ENCODE results near the gene CEACAM16. TPM values are rescaled to one million over a fixed set of nuclear protein-coding genes. Genes with fewer than 3 reads are reported as not detected.

The CEACAM16 gene
- total RNA-seq, 1 donor from 2014 or later: not detected

DNA sequence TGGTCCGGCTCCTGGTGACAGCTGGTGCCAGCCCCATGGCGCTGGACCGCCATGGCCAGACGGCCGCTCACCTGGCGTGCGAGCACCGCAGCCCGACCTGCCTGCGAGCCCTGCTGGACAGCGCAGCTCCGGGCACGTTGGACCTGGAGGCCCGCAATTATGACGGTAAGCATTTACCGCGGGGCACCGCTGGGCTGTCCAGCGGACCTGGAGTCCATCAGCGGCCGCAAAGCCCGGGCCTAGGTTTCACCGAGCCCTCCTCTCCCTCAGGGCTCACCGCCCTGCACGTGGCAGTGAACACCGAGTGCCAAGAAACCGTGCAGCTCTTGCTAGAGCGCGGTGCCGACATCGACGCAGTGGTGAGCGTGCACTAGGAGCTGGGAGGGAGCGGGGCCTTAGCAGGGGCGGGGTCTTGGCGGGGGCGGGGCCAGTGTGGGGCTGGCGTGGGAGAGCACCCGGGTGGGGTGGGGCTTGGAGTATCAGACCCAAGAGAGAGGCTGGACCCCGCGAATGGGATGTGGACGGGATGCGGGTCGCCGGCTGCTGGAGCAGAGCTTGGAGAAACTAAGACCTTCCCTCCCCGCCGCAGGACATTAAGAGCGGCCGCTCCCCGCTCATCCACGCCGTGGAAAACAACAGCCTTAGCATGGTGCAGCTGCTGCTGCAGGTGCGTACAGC lies 58.2 kb downstream of the CEACAM16 start:
- H3K9me3 Mint-ChIP-seq (ENCODE audit: low read depth): no peaks in the 10 kb centered on the region
- TF ChIP-seq, protein P1, sequence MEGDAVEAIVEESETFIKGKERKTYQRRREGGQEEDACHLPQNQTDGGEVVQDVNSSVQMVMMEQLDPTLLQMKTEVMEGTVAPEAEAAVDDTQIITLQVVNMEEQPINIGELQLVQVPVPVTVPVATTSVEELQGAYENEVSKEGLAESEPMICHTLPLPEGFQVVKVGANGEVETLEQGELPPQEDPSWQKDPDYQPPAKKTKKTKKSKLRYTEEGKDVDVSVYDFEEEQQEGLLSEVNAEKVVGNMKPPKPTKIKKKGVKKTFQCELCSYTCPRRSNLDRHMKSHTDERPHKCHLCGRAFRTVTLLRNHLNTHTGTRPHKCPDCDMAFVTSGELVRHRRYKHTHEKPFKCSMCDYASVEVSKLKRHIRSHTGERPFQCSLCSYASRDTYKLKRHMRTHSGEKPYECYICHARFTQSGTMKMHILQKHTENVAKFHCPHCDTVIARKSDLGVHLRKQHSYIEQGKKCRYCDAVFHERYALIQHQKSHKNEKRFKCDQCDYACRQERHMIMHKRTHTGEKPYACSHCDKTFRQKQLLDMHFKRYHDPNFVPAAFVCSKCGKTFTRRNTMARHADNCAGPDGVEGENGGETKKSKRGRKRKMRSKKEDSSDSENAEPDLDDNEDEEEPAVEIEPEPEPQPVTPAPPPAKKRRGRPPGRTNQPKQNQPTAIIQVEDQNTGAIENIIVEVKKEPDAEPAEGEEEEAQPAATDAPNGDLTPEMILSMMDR (IDR thresholded peaks at IDR 0.05): no peak
- H3K27me3 Mint-ChIP-seq (ENCODE audit: low read depth): no peaks in the 10 kb centered on the region
- peaks cover 62% of the 10 kb centered on the region for H3K4me1 Mint-ChIP-seq (ENCODE audit: low read depth)
- no peak for DNase-seq (ENCODE audit: low spot score)
- peak overlapping the region; percentile 80 for H3K27ac Mint-ChIP-seq (ENCODE audit: unreplicated experiment)
- H3K4me3 Mint-ChIP-seq (ENCODE audit: unreplicated experiment): peak overlapping the region; percentile 80
- peaks cover 13% of the 10 kb centered on the region for H3K36me3 Mint-ChIP-seq (ENCODE audit: low read depth)

DNA sequence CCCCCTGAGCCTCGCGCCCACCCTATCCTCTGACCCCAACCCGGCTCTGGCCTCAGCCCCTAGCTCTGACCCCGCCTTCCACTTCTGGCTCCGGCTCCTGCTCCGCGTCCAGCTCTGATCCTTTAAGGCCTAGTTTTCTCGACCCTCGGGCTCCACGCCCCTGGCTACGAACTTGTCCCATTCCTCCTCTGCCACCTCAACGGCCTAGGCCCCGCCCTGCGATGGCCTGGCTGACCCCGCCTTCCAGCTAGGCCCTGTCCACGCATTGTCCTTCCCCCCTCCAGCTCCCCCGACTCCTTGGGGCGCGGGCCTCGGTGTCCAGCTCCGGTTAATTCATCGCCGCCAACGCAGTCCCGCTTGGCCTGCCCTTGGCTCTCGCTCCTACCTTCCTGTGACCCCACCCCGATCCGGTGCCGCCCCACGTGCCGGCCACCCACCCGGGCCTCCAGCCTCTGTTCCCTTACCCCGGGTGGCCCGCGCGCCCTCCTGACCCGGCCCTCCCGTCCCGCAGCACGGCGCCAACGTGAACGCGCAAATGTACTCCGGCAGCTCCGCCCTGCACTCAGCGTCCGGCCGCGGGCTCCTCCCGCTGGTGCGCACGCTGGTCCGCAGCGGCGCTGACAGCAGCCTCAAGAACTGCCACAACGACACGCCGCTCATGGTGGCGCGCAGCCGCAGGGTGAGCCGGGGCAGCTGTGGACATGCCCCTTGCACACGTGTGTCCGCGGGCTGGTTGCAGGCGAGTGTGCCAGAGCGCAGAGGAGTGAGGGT lies 59.0 kb downstream of the CEACAM16 start:
- TF ChIP-seq, protein P1 (IDR thresholded peaks at IDR 0.05): peak; percentile 59
- H3K27ac Mint-ChIP-seq (ENCODE audit: unreplicated experiment): peak overlapping the region; percentile 80
- no peaks in the 10 kb centered on the region for H3K9me3 Mint-ChIP-seq (ENCODE audit: low read depth)
- H3K27me3 Mint-ChIP-seq (ENCODE audit: low read depth): no peaks in the 10 kb centered on the region
- DNase-seq (ENCODE audit: low spot score): no peak
- H3K36me3 Mint-ChIP-seq (ENCODE audit: low read depth): peaks cover 11% of the 10 kb centered on the region
- peaks cover 55% of the 10 kb centered on the region for H3K4me1 Mint-ChIP-seq (ENCODE audit: low read depth)
- H3K4me3 Mint-ChIP-seq (ENCODE audit: unreplicated experiment): peak overlapping the region; percentile 80

DNA sequence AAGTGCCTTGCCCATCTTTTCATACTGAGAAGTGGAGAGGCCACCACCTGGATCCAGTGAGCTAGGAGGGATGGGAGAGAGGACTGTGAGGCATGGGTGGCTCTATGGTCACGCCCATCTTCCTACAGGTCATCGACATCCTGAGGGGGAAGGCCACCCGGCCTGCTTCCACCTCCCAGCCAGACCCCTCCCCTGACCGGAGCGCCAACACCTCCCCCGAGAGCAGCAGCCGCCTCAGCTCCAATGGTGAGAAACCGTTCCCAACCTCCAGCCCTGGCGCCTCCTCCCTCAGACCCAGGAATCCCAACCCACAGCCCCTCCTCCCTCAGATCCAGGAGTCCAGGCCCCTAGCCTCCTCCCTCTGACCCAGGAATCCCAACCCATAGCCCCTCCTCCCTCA lies 59.6 kb downstream of the CEACAM16 start:
- Mint-ChIP-seq H3K4me1 (ENCODE audit: low read depth) (peaks cover 48% of the 10 kb centered on the region), H3K36me3 (ENCODE audit: low read depth) (peaks cover 11% of the 10 kb centered on the region), H3K4me3 (ENCODE audit: unreplicated experiment) (peak overlapping the region; percentile 80), H3K27me3 (ENCODE audit: low read depth) (no peaks in the 10 kb centered on the region), H3K27ac (ENCODE audit: unreplicated experiment) (peak overlapping the region; percentile 55), H3K9me3 (ENCODE audit: low read depth) (no peaks in the 10 kb centered on the region)
- no peak for DNase-seq (ENCODE audit: low spot score)
- TF ChIP-seq, protein P1 (IDR thresholded peaks at IDR 0.05): no peak

DNA sequence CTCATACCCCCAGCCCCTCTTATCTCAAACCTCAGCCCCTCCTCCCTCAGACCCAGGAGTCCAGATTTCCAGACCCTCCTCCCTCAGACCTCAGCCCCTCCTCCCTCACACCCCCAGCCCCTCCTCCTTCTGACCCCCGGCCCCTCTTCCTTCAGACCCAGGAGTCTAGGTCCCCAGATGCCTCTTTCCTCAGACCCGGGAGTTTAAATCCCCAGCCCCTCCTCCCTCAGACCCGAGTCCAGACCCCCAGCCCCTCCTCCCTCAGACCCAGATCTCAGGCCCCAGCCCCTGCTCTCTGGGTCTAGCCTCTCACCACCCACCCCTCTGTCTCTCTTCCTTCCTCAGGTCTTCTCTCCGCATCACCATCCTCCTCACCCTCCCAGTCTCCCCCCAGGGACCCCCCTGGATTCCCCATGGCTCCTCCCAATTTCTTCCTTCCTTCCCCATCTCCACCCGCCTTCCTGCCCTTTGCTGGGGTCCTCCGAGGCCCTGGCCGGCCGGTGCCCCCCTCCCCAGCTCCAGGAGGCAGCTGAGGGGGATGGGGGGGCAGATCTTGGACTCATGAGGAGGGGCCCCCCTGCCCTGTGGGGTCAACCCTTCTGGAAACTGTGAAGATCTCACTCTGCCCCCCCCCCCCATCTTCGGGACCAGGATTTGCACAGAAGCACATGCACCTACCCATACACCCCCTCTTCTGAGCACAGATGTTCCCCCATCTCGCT lies 60.3 kb downstream of the CEACAM16 start:
- Mint-ChIP-seq H3K4me1 (ENCODE audit: low read depth) (peaks cover 42% of the 10 kb centered on the region), H3K27me3 (ENCODE audit: low read depth) (no peaks in the 10 kb centered on the region)

More for the DNA sequence above, 60.3 kb downstream of the CEACAM16 start:
- Mint-ChIP-seq H3K4me3 (ENCODE audit: unreplicated experiment) (no peak overlapping the region), H3K27ac (ENCODE audit: unreplicated experiment) (no peak overlapping the region), H3K36me3 (ENCODE audit: low read depth) (peaks cover 11% of the 10 kb centered on the region), H3K9me3 (ENCODE audit: low read depth) (no peaks in the 10 kb centered on the region)
- TF ChIP-seq, protein P1 (IDR thresholded peaks at IDR 0.05): no peak
- DNase-seq (ENCODE audit: low spot score): no peak

Small RNA genes within 50 kb of the gene (microRNA-seq; reads per million reads assigned to microRNA genes)
- not detected for gene MIR4531 (ENCODE audit: borderline number of aligned reads)
- not detected for gene MIR8085 (ENCODE audit: borderline number of aligned reads)

Other genes with a start within 250 kb of the CEACAM16 start
- gene ZNF180, start 198.6 kb upstream of the CEACAM16 start, total RNA-seq: 4.6 to 7.8 TPM (median 4.7 TPM) in 3 replicates
- not detected in 3 replicates for gene CEACAM20, start 169.5 kb upstream of the CEACAM16 start, total RNA-seq
- not detected in 3 replicates for gene IGSF23, start 85.6 kb upstream of the CEACAM16 start, total RNA-seq
- gene PVR, start 55.2 kb upstream of the CEACAM16 start, total RNA-seq: 44.4 to 93.2 TPM (median 89.7 TPM) in 3 replicates
- 5.2 to 6.5 TPM (median 5.4 TPM) in 3 replicates for gene CEACAM19, start 27.7 kb upstream of the CEACAM16 start, total RNA-seq
- gene BCL3, start 49.6 kb downstream of the CEACAM16 start, total RNA-seq: 9.2 to 14.9 TPM (median 11.8 TPM) in 3 replicates
- gene CBLC, start 78.7 kb downstream of the CEACAM16 start, total RNA-seq: not detected in 3 replicates
- 4.3 to 15.1 TPM (median 14.0 TPM) in 3 replicates for gene BCAM, start 110.0 kb downstream of the CEACAM16 start, total RNA-seq
- gene NECTIN2, start 147.1 kb downstream of the CEACAM16 start, total RNA-seq: 88.9 to 120 TPM (median 116 TPM) in 3 replicates
- gene TOMM40, start 192.1 kb downstream of the CEACAM16 start, total RNA-seq: 39.0 to 46.1 TPM (median 40.9 TPM) in 3 replicates
- gene APOE, start 206.6 kb downstream of the CEACAM16 start, total RNA-seq: 47.1 to 178 TPM (median 170 TPM) in 3 replicates
- 2.2 to 6.9 TPM in 2 of 3 replicates, not detected in the other for gene APOC1, start 215.5 kb downstream of the CEACAM16 start, total RNA-seq
- gene APOC4, start 243.1 kb downstream of the CEACAM16 start, total RNA-seq: not detected in 3 replicates
- not detected in 3 replicates for gene APOC2, start 246.9 kb downstream of the CEACAM16 start, total RNA-seq